HG03460 (cell line): Measurements from ENCODE around the gene CSF3R.

Source experiments
- ATAC-seq: cut with Tn5 transposase; IDR thresholded peaks from one replicate; pipeline ENCODE4 v1.9.1; 2021; ENCODE audit not compliant: unreplicated experiment

CSF3R gene

DNA sequence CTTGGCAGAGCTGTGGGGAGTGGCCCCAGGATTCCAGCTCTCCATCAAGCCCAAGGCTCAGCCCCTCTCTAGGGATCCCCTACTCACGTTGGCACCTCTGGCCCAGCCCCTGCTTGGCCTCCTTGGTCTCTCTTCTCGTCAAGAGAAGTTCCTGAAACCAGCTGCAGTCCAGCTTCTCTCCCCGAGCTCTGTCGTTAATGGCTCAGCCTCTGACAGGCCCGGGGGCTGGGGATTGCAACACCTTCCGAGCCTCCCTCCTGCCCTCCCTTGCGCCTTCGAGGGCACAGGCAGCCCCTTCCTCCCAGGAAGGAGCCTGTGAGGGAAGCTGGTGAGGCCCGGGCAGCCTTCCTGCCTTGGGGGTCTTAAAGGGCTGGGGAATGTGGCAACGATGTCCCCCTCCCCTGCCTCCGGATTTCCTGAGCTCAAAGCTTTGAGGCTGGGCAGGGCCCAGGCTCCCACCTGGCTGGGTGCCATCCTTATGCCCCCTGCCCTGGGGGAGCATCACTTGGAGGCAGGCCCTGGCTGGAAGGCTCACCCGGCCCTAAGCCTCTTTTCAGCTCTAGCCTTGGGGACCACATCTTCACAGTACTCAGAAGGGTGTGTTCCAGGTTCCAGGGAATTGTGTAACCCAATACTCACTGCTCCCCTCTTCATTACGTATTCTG is at the start of gene CSF3R:
Gene CSF3R, minus strand, starts transcription at position 190 of the 665 bp plus-strand sequence. CDS start 3,417 bp downstream, outside the sequence.
- no peak for ATAC-seq

DNA sequence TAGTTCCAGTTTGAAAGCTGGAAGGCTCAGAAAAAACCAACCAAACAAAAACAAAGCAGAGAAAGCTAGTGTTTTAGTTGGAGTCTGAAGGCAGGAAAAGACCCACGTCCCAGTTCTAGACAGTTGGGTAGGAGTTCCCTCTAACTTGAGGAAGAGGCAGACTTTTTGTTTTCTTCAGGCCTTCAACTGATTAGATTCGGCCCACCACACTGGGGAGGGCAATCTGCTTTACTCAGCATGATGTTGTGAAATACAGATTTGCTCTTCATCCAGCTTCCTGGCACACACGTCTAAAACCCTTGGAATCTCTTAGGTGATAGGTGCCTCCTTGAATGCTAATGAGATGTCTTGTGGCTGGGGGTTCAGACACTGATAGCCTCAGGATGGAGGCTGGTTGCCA is 49.1 kb upstream of the CSF3R start:
- no peak for ATAC-seq

DNA sequence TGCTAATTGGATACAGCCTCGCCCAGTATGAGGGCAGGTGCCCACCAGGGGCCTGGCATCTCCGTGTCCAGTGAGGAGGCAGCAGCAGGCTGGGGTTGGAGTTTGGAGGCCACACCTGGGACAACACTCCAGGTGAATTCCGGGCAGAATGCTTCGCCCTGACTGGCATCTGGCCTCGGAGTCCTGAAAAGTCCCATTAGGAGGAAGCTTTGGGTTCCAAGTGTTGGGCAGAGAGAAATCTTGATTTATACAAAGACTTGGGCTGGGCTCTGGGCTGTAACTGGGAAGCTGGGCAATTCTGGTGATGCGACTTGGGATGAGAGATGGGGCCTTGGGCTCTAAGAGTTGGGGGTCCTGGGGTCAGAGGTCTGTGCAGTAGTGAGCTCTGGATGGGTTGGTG is 48.1 kb upstream of the CSF3R start:
- ATAC-seq = no peak

DNA sequence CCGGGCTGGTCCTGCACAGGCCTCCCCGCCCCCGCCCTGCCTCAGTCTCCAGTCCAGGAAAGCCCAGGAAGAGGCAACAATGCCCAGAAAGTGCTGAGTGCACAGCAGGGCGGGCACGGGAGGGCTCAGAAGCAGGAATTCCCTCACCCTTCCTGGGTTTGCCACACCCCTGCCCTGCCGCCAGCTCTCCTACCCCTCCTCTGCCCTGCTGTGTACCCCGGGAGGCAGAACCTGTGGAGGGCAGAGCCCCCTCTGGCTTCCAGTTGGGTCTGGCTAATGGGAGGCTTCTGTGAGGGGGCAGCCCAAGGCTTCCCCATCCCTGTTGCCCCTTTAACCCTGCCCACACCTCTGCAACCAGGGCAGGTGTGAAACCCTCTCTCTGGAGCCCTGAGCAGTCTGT is 47.5 kb upstream of the CSF3R start:
- no peak for ATAC-seq

DNA sequence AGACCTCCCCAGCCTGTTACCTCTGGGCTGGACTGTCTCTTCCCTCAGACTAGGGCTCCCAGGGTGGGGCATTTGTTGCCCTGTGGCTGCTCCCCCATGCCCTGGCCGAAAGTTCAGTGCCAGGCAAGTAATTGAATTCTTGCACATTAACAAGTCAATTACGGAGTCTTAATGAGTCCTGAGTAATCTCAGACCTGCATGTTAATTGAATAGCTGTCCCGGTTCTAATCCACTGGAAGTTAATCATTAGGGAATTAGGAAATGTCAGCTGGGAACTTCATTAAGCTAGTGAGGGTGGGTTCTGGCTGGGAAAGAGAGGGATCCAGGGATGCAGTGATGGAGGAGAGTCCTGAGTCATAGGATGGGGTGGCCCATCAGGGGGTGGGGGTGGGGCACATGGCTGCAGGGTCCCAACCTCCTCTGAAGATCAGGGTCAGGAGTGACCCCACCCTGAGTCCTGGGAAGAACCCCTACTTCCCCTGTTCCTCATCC is 47.1 kb upstream of the CSF3R start:
- no peak for ATAC-seq

DNA sequence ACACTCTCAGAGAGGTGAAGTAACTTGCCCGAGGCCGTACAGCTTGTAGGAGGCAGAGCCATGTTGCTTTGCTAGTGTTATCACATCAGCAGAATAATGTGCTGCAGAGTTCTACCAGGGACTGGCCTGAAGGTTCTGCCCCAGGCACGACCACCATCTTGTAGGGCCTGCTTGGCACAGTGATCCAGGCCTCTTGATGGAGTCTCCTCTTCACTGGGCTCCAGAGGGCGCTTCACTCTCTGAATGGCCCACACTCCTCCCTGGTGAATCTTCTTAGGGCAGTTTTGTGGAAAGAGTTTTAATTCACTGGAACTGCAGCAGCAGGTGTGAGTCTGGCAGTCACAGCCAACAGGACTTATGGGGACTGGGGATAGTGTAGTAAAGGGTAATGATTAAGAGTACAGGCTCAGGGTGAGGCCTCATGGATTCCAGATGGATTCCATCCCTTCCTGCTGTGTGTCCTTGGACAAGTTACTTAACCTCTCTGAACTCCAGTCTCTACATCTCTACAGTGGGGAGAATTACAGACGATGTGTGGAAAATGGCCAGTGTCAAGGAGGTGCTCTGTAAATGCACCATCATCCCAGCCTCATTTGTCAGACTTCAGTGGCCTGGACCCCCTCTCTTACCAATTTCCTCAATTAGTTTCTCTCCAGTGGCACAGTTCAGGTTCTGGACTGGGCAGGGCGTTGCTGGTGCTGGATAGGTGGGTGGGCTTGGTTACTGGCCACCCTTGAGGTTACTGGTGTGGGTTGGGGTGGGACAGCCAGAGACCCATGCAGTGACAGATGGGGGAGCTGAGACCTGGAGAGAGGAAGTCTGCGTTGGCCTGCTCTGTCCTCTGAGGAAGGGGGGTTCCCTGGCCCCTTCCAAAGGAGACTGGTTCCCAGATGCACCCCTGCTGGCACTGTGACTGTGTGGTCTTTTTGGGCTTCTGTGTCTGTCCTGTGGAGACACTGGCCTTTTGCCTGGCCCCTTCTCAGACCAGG is 45.9 kb upstream of the CSF3R start:
- no peak for ATAC-seq

DNA sequence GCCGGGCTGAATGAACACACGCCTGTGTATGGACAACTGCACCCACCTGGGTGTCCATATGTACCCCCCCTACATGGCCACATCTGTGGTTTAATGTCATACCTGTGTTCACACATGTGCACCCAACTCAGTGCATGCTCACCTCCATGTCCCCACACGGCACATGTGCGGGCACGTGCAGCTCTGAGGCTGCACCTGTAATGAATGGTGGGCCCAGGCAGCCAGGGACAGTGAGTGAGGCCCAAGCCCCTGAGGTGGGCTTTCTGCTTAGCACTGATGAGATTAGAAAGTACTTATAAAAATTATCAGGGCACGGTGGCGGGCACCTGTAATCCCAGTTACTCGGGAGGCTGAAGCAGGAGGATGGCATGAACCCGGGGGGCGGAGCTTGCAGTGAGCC is 42.5 kb upstream of the CSF3R start:
- no peak for ATAC-seq

DNA sequence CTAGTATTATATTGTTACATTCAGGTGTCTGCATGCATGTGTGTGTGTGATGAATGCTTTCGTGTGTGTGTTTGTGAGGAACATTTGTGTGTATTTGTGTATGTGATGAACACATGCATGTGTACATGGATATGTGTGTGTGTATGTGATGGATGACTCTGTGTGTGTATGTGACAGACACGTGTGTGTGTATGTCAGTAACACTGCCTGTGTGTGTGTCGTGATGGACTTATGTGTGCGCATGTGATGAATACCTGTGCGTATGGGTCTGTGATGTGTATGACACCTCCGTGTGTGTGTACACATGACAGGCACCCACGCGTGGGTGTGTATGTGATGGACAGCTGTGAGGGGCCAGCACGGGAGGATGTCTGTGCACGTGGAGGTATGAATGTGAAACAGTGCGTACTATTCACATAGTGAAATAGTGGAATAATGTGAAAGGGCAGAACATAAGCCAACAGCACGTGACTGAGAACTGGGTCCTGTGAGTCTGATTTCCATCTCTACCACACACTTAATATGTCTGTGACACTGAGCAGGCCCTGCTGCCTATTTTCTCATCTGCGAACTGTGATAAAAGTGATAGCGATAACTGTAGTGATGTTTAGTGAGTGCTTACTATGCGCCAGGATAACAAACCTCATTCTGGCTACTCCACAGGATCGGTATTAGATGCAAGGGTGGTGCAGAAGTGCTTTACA is 41.8 kb upstream of the CSF3R start:
- ATAC-seq = no peak

DNA sequence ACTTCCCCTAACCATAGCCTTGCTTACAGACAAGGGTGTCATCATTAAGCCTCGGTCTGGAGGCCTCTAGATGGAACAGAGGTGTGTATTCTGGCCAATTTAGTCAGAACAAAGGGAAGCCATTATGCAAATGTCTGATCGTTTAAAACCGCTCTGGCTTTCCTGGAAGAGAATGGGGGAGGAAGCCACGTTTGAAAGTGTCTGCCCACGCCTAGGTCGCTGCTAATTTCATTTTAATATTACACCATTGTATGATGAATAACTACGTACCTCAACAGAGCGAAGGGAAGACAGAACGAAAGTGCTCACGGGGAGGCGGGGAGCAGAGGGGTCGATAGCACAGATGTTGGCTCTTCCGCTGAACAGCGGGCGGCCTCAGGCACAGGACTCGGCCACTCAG is 41.1 kb upstream of the CSF3R start:
- no peak for ATAC-seq

DNA sequence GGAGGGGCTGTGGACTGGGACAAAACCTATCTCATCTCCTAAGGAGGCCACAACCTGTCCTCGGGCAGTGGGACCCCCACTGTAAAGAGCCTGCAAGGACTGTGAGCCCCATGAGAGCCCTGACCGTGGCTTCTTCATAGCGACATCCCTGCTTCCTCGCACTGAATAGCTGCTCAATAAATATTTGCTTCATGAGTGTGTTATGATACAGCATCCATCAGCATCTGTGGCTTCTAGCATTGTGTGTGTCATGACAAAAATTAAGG is 40.5 kb upstream of the CSF3R start:
- no peak for ATAC-seq

DNA sequence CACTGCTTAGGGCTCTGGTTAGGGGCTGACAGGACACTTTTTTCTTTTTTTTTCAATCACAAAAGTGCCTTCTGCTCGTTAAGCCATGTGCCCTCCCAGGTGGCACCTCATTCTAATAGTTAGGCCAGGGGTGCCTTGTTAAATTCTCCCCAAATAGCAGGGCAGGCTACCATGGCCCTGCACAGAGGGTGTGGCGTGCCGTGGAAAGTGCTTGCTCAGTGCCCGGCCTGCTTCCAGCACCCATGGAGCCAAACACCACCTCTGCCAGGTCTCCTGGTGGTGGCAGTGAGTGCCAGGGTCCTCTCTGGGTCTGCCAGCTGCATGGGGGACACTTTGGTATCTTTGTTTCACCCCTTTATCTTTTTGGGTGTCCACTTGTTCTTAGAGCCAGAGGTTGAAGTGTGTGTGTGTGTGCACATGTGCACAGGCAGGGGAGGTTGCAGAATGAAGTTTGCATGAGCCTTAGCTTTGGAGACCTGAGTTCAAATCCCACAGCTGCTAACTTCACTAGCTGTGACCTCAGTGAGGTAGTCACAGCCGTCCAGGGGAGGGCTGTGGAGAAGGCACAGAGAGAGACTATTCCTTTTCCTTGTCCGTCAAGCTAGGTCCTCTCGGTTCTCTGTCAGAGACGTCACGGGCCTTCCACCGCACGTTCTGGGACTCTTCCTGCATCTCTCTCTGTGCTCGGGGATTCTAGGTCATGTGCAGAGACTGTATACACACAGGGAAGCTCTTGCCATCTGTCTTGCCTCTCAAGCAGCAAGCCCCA is 39.9 kb upstream of the CSF3R start:
- ATAC-seq = no peak

DNA sequence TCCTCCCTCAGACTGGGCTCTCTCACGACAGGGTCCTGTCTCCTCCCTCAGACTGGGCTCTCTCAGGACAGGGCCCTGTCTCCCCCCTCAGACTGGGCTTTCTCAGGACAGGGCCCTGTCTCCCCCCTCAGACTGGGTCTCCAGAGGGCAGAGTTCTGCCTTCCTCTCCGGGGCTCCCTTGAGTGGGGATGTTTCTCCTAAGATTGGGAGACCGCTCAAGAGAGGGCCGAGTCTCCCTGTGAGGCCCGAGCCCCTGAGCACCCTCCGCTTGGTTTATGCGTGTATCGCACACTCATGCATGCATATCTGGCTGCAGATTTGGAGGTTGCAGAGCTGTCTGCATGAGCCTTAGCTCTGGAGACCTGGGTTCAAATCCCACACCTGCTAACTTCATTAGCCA is 39.3 kb upstream of the CSF3R start:
- ATAC-seq = no peak

DNA sequence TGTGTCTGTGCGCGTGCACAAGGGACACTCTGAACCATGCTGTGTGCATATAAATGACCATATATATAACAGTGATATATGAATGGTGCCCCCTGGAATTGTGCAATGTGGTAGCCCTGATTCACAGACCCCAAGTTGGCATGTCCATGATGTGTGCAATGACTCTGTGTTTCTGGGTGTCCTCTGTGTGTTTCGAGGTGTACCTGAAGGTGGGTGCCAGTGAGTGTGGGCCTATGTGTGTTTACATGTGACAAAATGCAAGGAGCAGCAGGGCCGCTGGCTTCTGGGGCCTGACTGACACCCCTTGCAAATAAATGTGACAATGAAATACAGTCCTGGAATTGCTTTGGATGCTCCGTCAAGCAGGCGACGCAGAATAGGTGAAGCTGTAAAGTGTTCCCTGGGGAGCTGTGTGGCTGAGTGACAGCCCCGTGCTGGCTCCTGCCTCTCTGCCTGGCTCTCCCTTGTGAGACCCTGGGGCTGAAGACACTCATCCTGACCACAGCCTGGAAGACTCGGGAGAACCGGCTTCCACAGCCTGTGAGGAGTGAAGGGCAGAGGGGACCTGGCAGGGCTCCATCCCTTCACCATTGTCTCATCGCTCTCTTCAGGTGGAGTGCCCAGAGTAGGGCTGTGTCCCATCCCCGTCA is 38.2 kb upstream of the CSF3R start:
- no peak for ATAC-seq

DNA sequence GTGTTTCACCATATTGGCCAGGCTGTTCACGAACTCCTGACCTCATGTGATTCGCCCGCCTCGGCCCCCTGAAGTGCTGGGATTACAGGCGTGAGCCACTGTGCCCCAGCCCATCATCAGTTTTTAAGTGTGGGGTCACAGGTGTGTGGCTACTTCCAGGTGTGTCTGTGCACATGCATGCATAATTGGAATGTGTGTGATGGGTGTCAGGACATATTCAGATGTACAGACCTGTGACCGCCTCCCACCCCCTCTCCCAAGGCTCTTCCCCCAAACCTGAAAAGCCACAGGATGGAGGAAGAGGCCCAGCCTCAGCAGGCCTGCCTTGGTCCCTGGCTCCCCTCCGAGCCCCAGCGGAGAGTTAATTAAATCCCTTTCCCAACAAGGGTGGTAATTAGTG is 37.3 kb upstream of the CSF3R start:
- ATAC-seq = no peak

DNA sequence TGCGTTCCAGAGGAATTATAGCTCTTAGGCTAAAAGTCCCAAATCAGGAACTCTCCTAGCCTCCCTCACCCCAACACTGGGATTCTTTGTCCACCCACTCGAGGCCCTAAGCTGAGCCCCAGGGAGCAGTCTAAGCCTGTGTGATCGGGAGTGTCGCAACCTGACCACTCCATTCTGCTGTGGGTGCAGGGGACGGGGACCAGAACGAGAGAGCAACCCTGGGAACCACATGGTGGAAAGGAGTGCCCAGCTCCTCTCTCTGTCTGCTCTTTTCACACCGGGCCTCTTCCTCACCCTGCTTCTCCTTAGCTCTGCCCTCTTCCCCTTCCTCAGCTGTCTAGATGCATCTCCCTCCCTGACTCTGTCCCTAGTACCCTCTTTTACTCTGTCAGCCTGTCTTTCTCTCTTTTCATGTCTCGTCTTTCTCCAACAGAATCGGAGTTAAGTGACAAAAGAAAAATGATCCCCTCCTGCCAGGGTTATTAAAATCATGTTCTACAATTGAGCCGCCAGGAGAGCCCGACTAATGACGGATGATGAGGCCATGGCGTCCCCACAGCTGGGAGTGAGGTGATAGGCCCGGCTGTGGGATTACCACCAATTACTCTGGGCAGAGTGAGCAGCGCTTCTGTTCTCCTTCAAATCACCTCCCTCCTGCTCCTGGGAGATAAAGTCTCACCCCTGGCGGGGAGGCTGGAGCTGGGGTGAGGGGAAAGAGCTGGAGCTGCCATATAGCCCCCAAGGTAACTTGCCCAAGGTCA is 34.5 kb upstream of the CSF3R start:
- no peak for ATAC-seq

DNA sequence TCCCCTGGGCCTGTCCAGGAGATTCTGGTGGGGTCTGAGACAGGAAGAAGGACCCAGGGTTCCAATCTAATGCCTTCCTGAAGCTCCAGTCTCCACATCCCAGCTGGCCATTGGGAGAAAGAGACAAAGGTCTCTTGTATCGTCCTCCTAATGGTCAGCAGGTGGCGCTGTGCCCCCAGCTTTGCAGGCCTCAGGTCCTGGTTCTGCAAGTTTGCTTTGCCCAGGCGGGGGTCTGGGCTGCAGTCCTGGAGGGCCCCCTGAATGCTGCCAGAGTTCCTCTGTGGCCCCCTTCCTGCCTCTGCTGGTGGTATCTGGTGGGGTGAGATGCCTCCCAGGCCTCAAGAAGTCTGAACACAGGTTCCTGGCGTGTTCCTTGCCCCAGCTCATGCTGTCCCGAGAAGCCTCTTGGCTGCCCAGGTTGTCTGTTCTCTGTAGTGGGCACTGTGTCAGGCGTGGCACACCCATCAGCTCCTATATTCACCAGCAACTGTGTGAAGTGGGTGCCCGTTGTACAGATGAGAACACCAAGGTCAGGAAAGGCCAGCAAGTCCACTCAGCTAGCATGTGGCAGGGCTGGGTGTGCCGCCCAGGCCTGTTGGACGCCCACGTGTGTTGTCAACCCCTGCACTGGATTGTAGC is 33.8 kb upstream of the CSF3R start:
- ATAC-seq = no peak

DNA sequence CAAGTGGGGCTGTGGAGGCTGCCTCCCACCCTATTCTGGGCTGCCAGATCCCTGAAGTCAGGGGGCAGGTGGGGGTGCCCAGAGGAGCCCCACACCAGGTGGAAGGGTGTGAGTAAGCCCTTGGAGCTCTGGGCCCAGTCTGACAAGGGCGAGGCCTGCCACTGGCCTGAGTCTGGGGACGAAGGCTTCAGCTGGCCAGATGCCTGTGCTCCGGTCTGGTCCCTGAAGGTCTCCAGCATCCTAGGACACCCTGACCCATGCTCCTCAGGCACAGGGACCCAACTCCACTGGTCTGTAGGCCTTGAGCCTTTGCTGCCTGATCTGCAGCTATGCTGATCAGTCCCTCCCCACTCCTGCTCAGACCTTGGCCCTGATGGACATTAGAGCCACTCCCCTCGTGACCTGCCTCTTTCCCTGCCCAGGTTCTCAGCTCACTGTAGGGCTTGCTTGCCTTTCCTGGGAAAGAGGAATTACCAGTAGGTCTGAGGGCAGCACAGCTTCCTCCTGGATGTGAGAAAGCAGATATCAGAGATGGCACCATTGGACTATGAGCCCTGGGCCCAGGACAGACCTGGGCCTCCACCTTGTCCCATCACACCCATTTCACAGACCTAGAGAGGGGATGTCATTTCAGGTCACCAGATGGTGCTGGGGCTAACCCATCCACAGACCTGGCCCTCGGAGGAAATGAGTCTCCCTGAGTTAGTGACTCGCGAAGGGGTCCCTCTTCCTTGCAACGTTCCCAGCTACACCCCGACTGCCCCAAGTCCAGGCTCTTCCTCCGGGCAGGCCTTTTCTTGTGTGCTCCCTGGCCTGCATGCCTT is 32.8 kb upstream of the CSF3R start:
- ATAC-seq = no peak

DNA sequence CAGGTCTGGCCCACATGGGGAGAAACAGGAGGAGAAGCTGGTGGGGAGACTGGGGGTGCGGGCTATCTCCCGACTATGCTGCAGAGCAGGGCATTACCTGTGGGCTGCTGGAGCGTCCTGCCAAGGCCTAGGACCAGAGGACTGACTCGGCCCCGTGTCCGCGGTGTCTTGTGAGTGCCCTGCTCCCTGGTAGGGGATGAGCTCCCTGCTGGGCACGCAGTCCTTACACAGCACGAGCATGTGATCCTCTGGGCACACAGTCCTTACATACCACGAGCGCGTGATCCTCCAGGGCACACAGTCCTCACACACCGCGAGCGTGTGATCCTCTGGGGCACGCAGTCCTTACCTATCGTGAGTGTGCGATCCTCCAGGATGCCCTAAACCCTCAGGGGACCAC is 31.8 kb upstream of the CSF3R start:
- ATAC-seq = no peak
